DMS53 treated with DMSO at 0.1 percent for 48 hours (cell line): ENCODE results near the gene MYLK2.

Experiments used
- DNase-seq: peaks from one replicate; lab custom pipeline; 2025; ENCODE audit not compliant: unreplicated experiment; lab: John Stamatoyannopoulos, UW

The MYLK2 gene

GRCh38 chr20:31870726-31871617 lies 51.8 kb downstream of the MYLK2 start:
- DNase-seq: peak; percentile 7

GRCh38 chr20:31871618-31871954 lies 52.4 kb downstream of the MYLK2 start:
- DNase-seq: no peak

- DNase-seq: no peak
Measured at GRCh38 chr20:31872406-31872805, 53.2 kb downstream of the MYLK2 start.

GRCh38 chr20:31875671-31876070 lies 56.5 kb downstream of the MYLK2 start:
- no peak for DNase-seq

- DNase-seq: no peak
Measured at GRCh38 chr20:31877684-31878083, 58.5 kb downstream of the MYLK2 start.

- peak; percentile 94 for DNase-seq
Measured at GRCh38 chr20:31879143-31879987, 60.2 kb downstream of the MYLK2 start.

GRCh38 chr20:31881945-31882344 lies 62.8 kb downstream of the MYLK2 start:
- no peak for DNase-seq

- no peak for DNase-seq
Measured at GRCh38 chr20:31883829-31884228, 64.7 kb downstream of the MYLK2 start.
